HCT116 (cell line): ENCODE data around the gene SORCS2. TPM values are rescaled to one million over a fixed set of nuclear protein-coding genes. Genes with fewer than 3 reads are reported as not detected.

Source experiments
- ATAC-seq: fragments of 200-7000 bp; cut with Tn5 transposase; 2 replicates; pipeline ENCODE4 v1.9.1; 2020; ENCODE audit warnings: mild to moderate bottlenecking, moderate library complexity
- BruUV-seq: library from RNA; stranded (reverse); fragments of 400-500 nt; replicated peaks from 2 replicates; lab custom pipeline; 2021; lab: Mats Ljungman, UMichigan
- CTCF ChIA-PET: fragments of 300-600 bp; sonication (Branson Sonifier 250); formaldehyde crosslinking; loops from one replicate; lab custom pipeline; 2021; ENCODE audit warnings: antibody characterized with exemption; lab: Charles Lee
- POLR2A ChIA-PET: fragments of 300-600, 350-600 bp; sonication (Branson Sonifier 250); formaldehyde crosslinking; loops from one replicate; lab custom pipeline; 2021; ENCODE audit warnings: antibody characterized with exemption; lab: Charles Lee
- RAD21 ChIA-PET, 2 experiments: fragments of 300-600 bp; sonication (Branson Sonifier 250); formaldehyde crosslinking; loops; one replicate each; lab custom pipeline; 2023; ENCODE audit warnings: low total read pairs in 2 of 2; ENCODE audit not compliant: uncharacterized antibody in 2 of 2, unreplicated experiment in 2 of 2, low non-redundant PET in 1 of 2; lab: Charles Lee
- DNase-seq: peaks from one replicate; pipeline ENCODE4 v3.0.0-alpha.2; 2010; ENCODE audit warnings: low read depth, low spot score
- H2AFZ ChIP-seq: fragments of 200-600 bp; shearing (Covaris generic), sonication (generic); 2 replicates; pipeline ENCODE4 v1.6.1; 2017; ENCODE audit warnings: low read depth, mixed run types, mixed read lengths, antibody characterized with exemption, low read length; ENCODE audit not compliant: poor library complexity, severe bottlenecking
- H3K27ac ChIP-seq: 2 replicates; pipeline ENCODE4 v1.5.1; 2012; ENCODE audit warnings: low read depth, low read length
- H3K27me3 ChIP-seq: fragments of 200-600 bp; sonication (generic); 2 replicates; pipeline ENCODE4 v1.6.1; 2016; ENCODE audit warnings: mixed run types, low read length, mixed read lengths; ENCODE audit not compliant: insufficient read depth
- H3K36me3 ChIP-seq, 2 experiments: fragments of 200-500 bp in 1 of 2; fragments of 200-600 bp in 1 of 2; sonication (Bioruptor generic) in 1 of 2; sonication (generic) in 1 of 2; 2 replicates each; pipeline versions ENCODE4 v1.5.1 to v1.6.1; 2014 to 2016; ENCODE audit warnings: low read length in 2 of 2, inconsistent platforms in 1 of 2, mixed read lengths in 1 of 2, mixed run types in 1 of 2; ENCODE audit not compliant: insufficient read depth in 2 of 2, control insufficient read depth in 1 of 2
- H3K4me1 ChIP-seq, 2 experiments: fragments of 200-600 bp in 1 of 2; sonication (generic) in 1 of 2; 2 replicates each; pipeline versions ENCODE4 v1.5.1 to v1.6.1; 2012 to 2017; ENCODE audit warnings: low read length in 2 of 2, inconsistent platforms in 1 of 2, mild to moderate bottlenecking in 1 of 2, mixed read lengths in 1 of 2, mixed run types in 1 of 2, moderate library complexity in 1 of 2; ENCODE audit not compliant: insufficient read depth in 2 of 2, control insufficient read depth in 1 of 2
- H3K4me2 ChIP-seq: fragments of 200-600 bp; sonication (generic); 2 replicates; pipeline ENCODE4 v1.6.1; 2017; ENCODE audit warnings: mixed run types, low read length, mixed read lengths
- H3K4me3 ChIP-seq, 2 experiments: fragments of 200-600 bp in 1 of 2; sonication (generic) in 1 of 2; replicated peaks in 1 of 2; 2 replicates each; pipeline ENCODE4 v1.5.1; 2011 to 2016; ENCODE audit warnings: low read length in 2 of 2, control low read depth in 1 of 2, low read depth in 1 of 2, mild to moderate bottlenecking in 1 of 2, mixed read lengths in 1 of 2, mixed run types in 1 of 2
- H3K79me2 ChIP-seq: fragments of 200-600 bp; sonication (generic); 2 replicates; pipeline ENCODE4 v1.6.1; 2017; ENCODE audit warnings: mild to moderate bottlenecking, mixed run types, low read length, moderate library complexity, mixed read lengths; ENCODE audit not compliant: insufficient read depth
- H3K9ac ChIP-seq: fragments of 200-600 bp; sonication (generic); 2 replicates; pipeline ENCODE4 v1.6.1; 2016; ENCODE audit warnings: low read length, mixed read lengths
- H3K9me2 ChIP-seq: fragments of 200-600 bp; sonication (generic), shearing (Covaris generic); 2 replicates; pipeline ENCODE4 v1.6.1; 2017; ENCODE audit warnings: mixed run types, mild to moderate bottlenecking, moderate library complexity; ENCODE audit not compliant: insufficient read depth
- H3K9me3 ChIP-seq, 2 experiments: fragments of 200-500 bp in 1 of 2; fragments of 200-600 bp in 1 of 2; sonication (Bioruptor generic) in 1 of 2; sonication (generic) in 1 of 2; 2 replicates each; pipeline ENCODE4 v1.6.1; 2014 to 2017; ENCODE audit warnings: low read length in 2 of 2, mixed read lengths in 2 of 2, inconsistent platforms in 1 of 2, low read depth in 1 of 2, mild to moderate bottlenecking in 1 of 2, mixed run types in 1 of 2, moderate library complexity in 1 of 2; ENCODE audit not compliant: control insufficient read depth in 1 of 2, insufficient read depth in 1 of 2
- H4K20me1 ChIP-seq: fragments of 200-600 bp; sonication (generic), shearing (Covaris generic); 2 replicates; pipeline ENCODE4 v1.6.1; 2017; ENCODE audit warnings: mixed run types, mild to moderate bottlenecking, moderate library complexity; ENCODE audit not compliant: insufficient read depth
- ATF3 ChIP-seq: IDR thresholded peaks from 2 replicates; pipeline ENCODE4 v1.6.1; 2012
- CBX3 ChIP-seq: IDR thresholded peaks from 2 replicates; pipeline ENCODE4 v1.6.1; 2012; ENCODE audit warnings: low read depth
- CEBPB ChIP-seq: IDR thresholded peaks from 2 replicates; pipeline ENCODE4 v1.6.1; 2012; ENCODE audit warnings: low read depth
- CTCF ChIP-seq, 3 experiments: fragments of 200-600 bp in 1 of 3; sonication (generic) in 1 of 3; IDR thresholded peaks in 2 of 3; conservative IDR thresholded peaks in 1 of 3; 2 replicates each; pipeline ENCODE4 v1.5.1; 2012 to 2017; ENCODE audit warnings: low read depth in 2 of 3, low read length in 2 of 3, antibody characterized with exemption in 1 of 3, borderline replicate concordance in 1 of 3, control low read depth in 1 of 3, mild to moderate bottlenecking in 1 of 3, mixed read lengths in 1 of 3, mixed run types in 1 of 3, moderate library complexity in 1 of 3; ENCODE audit not compliant: insufficient read depth in 1 of 3
- EGR1 ChIP-seq: IDR thresholded peaks from 2 replicates; pipeline ENCODE4 v1.6.1; 2012; ENCODE audit warnings: low read depth
- EZH2 ChIP-seq: fragments of 200-600 bp; sonication (generic); IDR thresholded peaks from 2 replicates; pipeline ENCODE4 v1.6.1; 2017; ENCODE audit warnings: antibody characterized with exemption, mixed run types
- EZH2phosphoT487 ChIP-seq: fragments of 200-600 bp; IDR thresholded peaks from 2 replicates; pipeline ENCODE4 v1.6.1; 2018; ENCODE audit warnings: antibody characterized with exemption, borderline replicate concordance
- FOSL1 ChIP-seq: IDR thresholded peaks from 2 replicates; pipeline ENCODE4 v1.6.1; 2012; ENCODE audit warnings: low read depth
- JUND ChIP-seq: IDR thresholded peaks from 2 replicates; pipeline ENCODE4 v1.6.1; 2012
- POLR2AphosphoS5 ChIP-seq: IDR thresholded peaks from 2 replicates; pipeline ENCODE4 v1.6.1; 2011; ENCODE audit warnings: mild to moderate bottlenecking, low read depth, low read length, moderate library complexity
- RAD21 ChIP-seq: IDR thresholded peaks from 2 replicates; pipeline ENCODE4 v1.6.1; 2012; ENCODE audit warnings: low read depth, mild to moderate bottlenecking
- REST ChIP-seq: IDR thresholded peaks from 2 replicates; pipeline ENCODE4 v1.6.1; 2012; ENCODE audit warnings: low read depth
- SIN3A ChIP-seq: IDR thresholded peaks from 2 replicates; pipeline ENCODE4 v1.6.1; 2012; ENCODE audit warnings: low read depth
- SP1 ChIP-seq: IDR thresholded peaks from 2 replicates; pipeline ENCODE4 v1.6.1; 2012; ENCODE audit warnings: low read depth
- SRF ChIP-seq: IDR thresholded peaks from 2 replicates; pipeline ENCODE4 v1.6.1; 2012; ENCODE audit warnings: low read depth
- TCF7L2 ChIP-seq: IDR thresholded peaks from 2 replicates; pipeline ENCODE4 v1.7.0; 2011; ENCODE audit warnings: borderline replicate concordance, inconsistent platforms; ENCODE audit not compliant: insufficient read depth, insufficient read length; ENCODE audit errors: extremely low read depth
- YY1 ChIP-seq: IDR thresholded peaks from 2 replicates; pipeline ENCODE4 v1.6.1; 2011; ENCODE audit warnings: low read length, low read depth, moderate library complexity, mild to moderate bottlenecking; ENCODE audit not compliant: insufficient replicate concordance; ENCODE audit errors: extremely low read depth
- ZBTB33 ChIP-seq: IDR thresholded peaks from 2 replicates; pipeline ENCODE4 v1.6.1; 2011; ENCODE audit warnings: mild to moderate bottlenecking, low read length, moderate library complexity; ENCODE audit not compliant: insufficient replicate concordance; ENCODE audit errors: extremely low read depth
- ZFX ChIP-seq: fragments of 450-650 bp; IDR thresholded peaks from 2 replicates; pipeline ENCODE4 v1.6.1; 2017
- ZNF274 ChIP-seq: fragments of 200-500 bp; sonication (Bioruptor generic); IDR thresholded peaks from 2 replicates; pipeline ENCODE4 v1.6.1; 2014; ENCODE audit warnings: mild to moderate bottlenecking, low read depth, low read length, inconsistent platforms
- intact Hi-C: fragments of 100-400 bp; cut with micrococcal nuclease; formaldehyde crosslinking; loops from 2 replicates; pipeline ENCODE4 v1.10.0; 2022
- total RNA-seq: library from RNA; stranded (reverse); gene quantifications from one replicate; pipeline ENCODE4 v1.2.1, GENCODE V29; 2021; ENCODE audit not compliant: unreplicated experiment

Gene SORCS2
- total RNA-seq, 1 experiment from 2014 or later: 0.37 TPM

DNA sequence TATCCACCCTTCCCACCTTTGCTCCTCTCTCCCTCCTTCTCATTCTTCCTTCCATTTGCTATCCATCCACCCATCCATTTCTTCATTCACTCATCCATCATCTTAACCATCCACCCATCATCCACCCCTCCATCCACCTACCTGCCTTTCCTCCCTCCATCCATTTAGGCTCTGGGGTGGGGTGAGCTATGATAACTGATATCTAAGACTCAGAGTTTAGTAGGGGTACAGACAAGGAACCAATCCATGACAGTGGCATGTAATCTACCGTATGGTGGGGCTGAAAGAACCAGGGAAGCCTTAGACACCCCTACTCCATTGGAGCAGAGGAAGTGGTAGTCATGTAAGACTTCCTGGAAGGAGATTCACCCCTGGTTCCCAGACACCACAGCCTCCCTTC lies 219.2 kb downstream of the SORCS2 start:
- H3K4me3 ChIP-seq: no peak overlapping the region
- H3K9ac ChIP-seq: no peak overlapping the region
- ChIA-PET RAD21 (no interaction called here), POLR2A (no interaction called here), CTCF (no interaction called here)
- H3K36me3 ChIP-seq: no peaks in the 10 kb centered on the region
- DNase-seq (no peak), ATAC-seq (no peak)
- BruUV-seq: no TSS peak
- no peak overlapping the region for H3K4me2 ChIP-seq
- H2AFZ ChIP-seq: no peak overlapping the region
- H3K4me1 ChIP-seq: no peaks in the 10 kb centered on the region
- H3K79me2 ChIP-seq: no peaks in the 10 kb centered on the region
- no peaks in the 10 kb centered on the region for H3K9me2 ChIP-seq
- no peak overlapping the region for H3K27ac ChIP-seq
- no peaks in the 10 kb centered on the region for H3K27me3 ChIP-seq
- no peaks in the 10 kb centered on the region for H4K20me1 ChIP-seq
- H3K9me3 ChIP-seq: peaks cover 0 to 4% of the 10 kb centered on the region in 2 experiments; a peak in 1 of 4 replicates
- TF ChIP-seq ZBTB33 (no peak), RAD21 (no peak), CBX3 (no peak), SIN3A (no peak), SP1 (no peak), JUND (no peak), YY1 (no peak), EZH2phosphoT487 (no peak), TCF7L2 (no peak), EZH2 (no peak), REST (no peak), FOSL1 (no peak), CEBPB (no peak), SRF (no peak), ZFX (no peak), ZNF274 (no peak), EGR1 (no peak), POLR2AphosphoS5 (no peak), ATF3 (no peak), CTCF (IDR thresholded peaks at IDR 0.05 in 2 of 3, conservative IDR thresholded peaks at IDR 0.05 in 1 of 3; ENCODE audit: borderline replicate concordance in 1 of 3, insufficient read depth in 1 of 3, low read depth in 2 of 3, low read length in 2 of 3) (no peak)
- intact Hi-C loops: no loop called here
